Thyroid gland (tissue), 4 donors: ENCODE data around the gene ANKRD1.
"Not testable (repeated sequence)": the region's sequence is repeated elsewhere in the genome, so short reads cannot be mapped to it uniquely, and the experiment has no call there.

Experiments
- CTCF ChIP-seq, 6 experiments: fragments of 200-600 bp in 3 of 6; fragments of 450-650 bp in 3 of 6; sonication (generic) in 3 of 6; IDR thresholded peaks; one replicate each; pipeline ENCODE4 v1.5.1; 2016 to 2019; ENCODE audit warnings: antibody characterized with exemption in 6 of 6, mild to moderate bottlenecking in 2 of 6, inconsistent platforms in 1 of 6, moderate library complexity in 1 of 6
- POLR2A ChIP-seq, 2 donors: fragments of 450-650 bp; IDR thresholded peaks; one replicate each; pipeline ENCODE4 v1.6.1; 2017; ENCODE audit warnings: antibody characterized with exemption in 2 of 2, mild to moderate bottlenecking in 2 of 2, moderate library complexity in 1 of 2

DNA sequence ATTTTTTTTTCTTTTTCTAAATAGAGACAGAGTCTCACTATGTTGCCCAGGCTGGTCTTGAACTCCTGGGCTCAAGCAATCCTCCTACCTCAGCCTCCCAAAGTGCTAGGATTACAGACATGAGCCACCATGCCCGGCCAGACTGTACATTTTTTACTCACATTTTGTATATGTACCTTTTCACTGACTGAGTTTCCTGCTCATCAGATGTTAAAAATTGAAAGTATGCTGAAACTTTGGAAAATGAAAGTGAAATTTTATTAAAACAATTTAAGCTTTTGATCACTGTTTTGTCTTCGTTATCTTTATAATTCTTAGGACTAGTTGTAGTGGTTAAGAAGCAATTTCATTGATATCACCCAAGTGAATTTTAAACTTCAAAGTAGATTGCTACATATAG, 24.0 kb downstream of the ANKRD1 start:
- TF ChIP-seq CTCF, POLR2A (IDR thresholded peaks at IDR 0.05): not testable (repeated sequence)
